Activated CD4-positive, alpha-beta T cell treated with anti-CD3 and anti-CD28 coated beads, Interleukin-10, Interleukin-2, amounts not matched to agents 100 ng/mL and 50 ng/mL, durations not matched to agents 16 hours and 8 hours (primary cell): ENCODE results near the gene ERP44.
"Not testable (repeated sequence)": the region's sequence is repeated elsewhere in the genome, so short reads cannot be mapped to it uniquely, and the experiment has no call there.

ENCODE experiments used
- DNase-seq: peaks from one replicate; pipeline ENCODE4 v3.0.0-alpha.2; 2020

Gene ERP44

DNA sequence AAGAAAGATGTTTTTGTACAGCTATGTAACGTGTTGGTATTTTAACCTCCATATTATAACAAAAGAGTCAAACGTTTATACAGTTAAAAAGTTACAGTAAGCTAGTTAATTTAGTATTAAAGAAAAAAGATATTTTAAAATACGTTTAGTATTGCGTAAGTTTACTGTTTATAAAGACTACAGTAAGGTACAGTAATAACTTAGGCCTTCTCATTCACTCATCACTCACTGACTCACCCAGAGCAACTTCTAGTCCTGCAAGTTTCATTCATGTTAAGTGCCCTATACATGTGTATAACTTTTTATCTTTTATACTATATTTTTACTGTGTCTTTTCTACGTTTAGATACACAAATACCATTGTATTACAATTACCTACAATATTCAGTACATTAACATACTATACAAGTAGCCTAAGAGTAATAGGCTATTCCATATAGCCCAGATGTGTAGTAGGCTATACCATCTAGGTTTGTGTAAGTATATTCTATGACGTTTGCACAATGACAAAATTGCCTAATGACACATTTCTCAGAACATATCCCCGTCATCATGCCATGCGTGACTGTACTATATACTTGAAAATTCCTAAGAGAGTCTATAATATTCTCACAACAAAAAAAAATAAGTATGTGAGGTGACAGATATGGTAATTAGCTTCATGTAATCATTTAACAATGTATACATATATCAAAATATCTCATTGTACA, 33.8 kb downstream of the ERP44 start:
- no peak for DNase-seq

DNA sequence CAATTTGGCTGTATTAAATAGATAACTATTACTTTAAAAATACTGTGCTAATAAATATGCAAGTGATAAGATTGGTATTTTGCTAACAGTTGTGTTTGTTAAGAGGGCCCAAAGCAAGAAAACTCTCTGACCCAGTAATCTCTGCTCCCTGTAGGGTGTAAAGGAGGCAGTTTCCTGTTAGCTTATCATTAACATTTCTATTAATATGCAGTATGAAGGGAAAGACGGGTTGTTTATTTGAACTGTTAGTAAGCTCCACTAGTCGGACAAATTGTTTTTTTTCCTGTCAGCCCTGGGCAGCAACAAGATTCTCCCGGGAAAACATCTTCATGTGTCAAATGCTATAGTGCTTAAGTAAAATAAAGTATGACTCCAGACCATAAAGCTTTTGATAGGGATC, 35.6 kb downstream of the ERP44 start:
- DNase-seq, result no peak

GRCh38 chr9:100062683-100063082, 36.1 kb downstream of the ERP44 start:
- not testable (repeated sequence) for DNase-seq

DNA sequence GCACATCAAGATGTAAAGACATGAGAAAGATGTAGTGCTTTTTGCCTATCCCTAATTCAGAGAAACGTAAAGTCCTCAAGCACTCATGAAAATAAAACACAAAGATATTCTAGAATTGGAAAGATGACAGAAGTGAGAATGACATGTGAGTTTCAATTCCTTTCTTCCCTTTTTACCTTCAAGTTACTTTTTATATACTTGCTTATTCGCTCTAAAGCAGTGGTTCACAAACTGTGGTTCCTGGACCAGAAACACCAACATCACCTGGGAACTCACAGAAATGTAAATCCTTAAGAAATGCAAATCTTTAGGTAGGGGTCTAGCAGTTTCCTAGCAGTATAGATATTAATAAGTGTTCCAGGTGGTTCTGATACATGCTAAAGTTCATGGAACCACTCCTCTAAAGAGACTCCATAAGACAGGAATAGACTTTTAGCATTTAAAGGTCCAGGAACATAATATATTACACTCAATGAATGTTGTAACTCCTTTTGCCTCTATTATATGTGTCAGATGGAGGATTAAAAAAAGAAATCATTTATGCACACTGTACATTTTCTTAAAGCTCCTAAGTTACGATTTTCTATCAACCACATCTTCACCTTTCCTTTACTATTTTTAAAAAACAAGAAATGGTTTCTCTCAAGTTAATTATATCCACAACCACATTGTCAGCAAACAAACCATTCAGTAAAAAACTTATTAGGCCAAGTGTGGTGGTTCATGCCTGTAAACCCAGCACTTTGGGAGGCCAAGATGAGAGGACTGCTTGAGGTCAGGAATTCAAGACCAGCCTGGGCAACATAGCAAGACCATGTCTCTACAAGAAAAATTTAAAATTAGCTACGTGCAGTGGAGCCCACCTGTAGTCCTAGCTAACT, 39.9 kb downstream of the ERP44 start:
- no peak for DNase-seq

DNA sequence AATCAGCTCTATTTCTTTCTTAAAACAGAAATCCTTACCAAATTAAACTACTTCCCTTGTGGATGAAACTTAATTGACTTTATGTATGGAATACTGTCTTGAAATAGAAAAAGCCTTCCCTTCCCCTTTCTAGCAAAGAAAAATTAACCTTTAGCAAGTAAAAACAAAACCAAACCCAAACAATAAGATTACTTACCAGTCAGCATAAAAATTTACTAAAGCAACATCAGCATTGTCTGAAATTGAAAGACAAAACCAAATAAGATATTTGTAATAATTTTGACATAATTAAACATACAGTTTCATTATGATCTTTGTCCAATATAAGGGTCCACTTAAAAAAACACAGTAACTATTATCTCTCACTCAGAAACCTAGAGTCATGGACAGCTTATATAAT, 41.2 kb downstream of the ERP44 start:
- DNase-seq, result no peak

DNA sequence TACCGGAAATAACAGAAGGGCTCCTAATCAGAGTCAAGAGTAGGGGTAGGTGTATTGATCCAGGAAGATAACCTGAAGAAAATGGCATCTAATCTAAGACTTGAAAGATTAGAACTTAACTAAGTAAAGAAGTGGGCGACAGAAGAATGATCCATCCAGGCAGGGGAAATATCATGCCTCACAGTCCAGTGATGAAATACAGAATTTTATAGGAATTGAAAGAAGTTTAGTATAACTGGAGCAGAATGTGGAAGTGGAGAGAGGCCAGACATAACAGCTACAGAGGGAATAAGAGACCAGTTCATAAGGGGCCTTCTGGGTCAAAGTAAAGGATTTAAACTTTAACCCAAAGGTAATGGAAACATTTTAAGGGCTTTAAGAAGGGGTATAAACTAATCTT, 42.2 kb downstream of the ERP44 start:
- no peak for DNase-seq

- no peak for DNase-seq
Measured at GRCh38 chr9:100052375-100052774, 46.4 kb downstream of the ERP44 start.

GRCh38 chr9:100049551-100049950, 49.2 kb downstream of the ERP44 start:
- no peak for DNase-seq

DNA sequence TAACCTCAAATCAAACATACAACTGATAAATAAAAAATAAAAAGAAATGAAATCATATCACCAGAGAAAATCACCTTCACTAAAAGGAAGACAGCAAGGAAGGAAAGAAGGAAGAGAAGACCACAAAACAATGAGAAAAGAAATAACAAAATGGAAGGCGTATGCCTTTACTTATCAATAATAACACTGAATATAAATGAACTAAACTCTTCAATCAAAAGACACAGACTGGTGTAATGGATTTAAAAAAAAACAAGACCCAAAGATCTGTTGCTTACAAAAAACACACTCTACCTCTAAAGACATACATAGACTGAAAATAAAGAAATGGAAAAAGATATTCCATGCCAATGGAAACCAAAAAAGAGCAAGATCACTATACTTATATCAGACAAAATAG, 60.3 kb downstream of the ERP44 start:
- no peak for DNase-seq

DNA sequence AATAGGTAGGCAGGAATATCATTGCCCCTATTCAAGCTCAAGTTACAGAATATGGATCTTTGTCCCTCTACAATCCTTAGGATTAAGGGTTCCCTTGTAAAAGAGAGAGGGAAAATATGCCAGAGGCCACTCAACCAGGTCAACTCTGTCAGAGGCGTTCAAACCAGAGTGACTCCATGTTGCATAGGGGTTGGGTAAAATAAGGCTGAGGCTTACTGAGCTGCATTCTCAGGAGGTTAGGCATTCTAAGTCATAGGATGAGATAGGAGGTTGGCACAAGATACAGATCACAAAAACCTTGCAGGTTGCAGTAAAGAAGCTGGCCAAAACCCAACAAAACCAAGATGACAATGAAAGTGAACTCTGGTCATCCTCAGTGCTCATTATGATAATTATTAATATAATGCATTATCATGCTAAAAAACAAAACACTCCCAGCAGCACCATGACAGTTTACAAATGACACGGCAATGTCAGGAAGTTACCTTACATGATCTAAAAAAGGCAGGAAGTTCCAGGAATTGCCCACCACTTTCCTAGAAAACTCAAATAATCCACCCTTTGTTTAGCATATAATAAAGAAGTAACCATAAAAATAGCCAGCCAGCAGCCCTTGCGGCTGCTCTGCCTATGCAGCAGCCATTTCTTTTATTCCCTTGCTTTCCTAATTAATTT, 64.8 kb downstream of the ERP44 start:
- no peak for DNase-seq

- DNase-seq, result no peak
Measured at GRCh38 chr9:100030548-100030947, 68.3 kb downstream of the ERP44 start.

- no peak for DNase-seq
Measured at GRCh38 chr9:100029251-100029650, 69.5 kb downstream of the ERP44 start.

GRCh38 chr9:100028201-100028784, 70.5 kb downstream of the ERP44 start:
- peak; percentile 73 for DNase-seq

- DNase-seq, result no peak
Measured at GRCh38 chr9:100027543-100027942, 71.3 kb downstream of the ERP44 start.

DNA sequence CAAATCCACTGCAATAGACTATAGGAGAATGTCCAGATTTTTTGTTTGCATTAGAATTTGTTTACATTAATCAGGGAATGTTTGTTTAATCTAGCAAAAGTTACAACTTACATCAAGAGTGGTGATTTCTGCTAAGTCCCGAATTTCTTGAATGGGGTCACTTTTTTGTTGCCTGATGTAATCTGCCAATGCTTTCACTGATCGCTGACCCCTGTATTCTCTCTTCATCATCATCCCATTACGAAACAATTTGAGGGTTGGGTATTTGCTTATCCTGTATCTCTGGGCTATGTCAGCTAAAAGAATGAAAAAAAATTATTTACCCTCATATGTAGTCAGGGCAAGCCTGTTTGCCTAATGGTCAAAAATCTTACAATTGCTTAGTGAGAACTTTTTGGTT, 76.9 kb downstream of the ERP44 start:
- no peak for DNase-seq

DNA sequence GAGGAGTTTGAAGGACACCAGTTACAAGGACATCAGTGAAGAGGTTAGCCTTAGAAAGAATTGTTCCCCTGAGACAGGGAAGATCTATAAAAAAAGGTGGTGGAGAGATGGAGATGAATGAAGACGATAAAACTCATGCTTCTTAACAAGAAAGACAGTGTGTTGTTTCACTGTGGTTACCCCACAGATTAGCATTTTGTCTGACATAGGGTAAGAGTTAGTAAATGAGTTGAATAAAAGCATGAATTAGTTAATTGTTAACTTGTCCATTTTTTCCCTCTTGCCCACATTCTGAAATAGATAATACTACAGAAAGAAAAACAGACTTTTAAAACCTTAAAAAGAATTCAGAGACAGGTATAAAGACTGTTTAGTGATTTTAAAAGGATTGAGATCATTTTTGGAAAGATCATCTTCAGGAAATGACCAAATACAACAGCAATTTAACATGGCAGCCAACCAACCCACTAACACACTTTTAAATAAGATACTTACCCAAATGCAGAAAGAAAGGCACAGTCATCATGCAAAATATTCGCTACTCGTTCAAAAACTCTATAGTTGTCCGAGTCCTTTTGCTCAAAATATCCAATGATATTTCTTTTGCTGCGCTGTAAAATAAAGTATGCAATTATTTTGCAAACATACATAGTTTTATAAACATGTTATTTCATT, 78.5 kb downstream of the ERP44 start:
- no peak for DNase-seq

DNA sequence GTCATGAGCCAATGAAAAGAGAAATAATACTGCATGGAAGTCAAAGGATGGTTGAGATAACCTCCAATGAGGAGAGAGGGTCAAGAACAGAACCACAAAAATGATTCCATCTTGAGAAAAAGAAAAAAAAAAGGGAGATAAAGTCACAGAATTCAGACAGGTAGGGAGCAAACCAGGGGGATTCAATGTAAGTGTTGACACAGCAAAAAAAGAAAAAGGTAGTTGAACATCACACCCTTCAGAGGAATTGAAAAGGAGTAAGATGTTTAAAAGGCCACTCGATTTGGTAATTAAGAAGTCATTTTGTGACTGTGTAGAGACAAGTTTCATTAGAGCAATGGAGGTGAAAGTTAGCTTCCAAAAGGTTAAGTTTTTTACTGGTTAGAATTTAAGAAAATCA, 79.3 kb downstream of the ERP44 start:
- no peak for DNase-seq

DNA sequence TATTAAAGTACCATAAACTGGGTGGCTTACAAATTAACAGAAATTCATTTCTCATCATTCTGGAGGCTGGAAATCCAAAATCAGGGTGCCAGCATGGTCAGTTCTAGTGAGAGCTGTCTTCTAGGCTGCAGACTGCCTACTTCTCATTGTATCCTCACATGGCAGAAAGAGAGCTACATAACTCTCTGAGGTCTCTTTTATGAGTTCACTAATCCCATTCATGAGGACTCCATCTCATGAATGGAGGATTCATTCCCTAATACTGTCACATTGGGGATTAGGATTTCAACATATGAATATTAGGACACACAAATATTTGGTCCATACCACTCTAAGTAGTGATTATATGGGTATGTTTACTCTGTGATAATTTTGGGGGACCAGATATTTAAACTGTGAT, 84.0 kb downstream of the ERP44 start:
- no peak for DNase-seq

DNA sequence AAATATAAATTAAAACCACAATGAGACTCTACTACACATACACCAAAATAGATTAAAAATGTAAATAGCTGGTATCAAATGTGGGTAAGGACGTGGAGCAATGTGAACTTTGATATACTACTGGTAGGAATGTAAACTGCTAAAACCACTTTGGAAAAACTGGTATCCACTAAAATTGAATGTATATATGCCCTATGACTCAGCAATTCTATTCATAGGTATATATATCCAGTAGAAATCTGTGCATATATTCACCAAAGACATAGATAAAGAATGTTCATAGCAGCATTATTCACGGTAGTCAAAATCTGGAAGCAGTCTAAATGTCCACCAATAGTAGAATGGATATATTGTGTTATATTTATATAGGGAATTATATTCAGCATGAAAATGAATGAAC, 85.2 kb downstream of the ERP44 start:
- DNase-seq, result no peak

GRCh38 chr9:100012279-100012678, 86.5 kb downstream of the ERP44 start:
- no peak for DNase-seq

DNA sequence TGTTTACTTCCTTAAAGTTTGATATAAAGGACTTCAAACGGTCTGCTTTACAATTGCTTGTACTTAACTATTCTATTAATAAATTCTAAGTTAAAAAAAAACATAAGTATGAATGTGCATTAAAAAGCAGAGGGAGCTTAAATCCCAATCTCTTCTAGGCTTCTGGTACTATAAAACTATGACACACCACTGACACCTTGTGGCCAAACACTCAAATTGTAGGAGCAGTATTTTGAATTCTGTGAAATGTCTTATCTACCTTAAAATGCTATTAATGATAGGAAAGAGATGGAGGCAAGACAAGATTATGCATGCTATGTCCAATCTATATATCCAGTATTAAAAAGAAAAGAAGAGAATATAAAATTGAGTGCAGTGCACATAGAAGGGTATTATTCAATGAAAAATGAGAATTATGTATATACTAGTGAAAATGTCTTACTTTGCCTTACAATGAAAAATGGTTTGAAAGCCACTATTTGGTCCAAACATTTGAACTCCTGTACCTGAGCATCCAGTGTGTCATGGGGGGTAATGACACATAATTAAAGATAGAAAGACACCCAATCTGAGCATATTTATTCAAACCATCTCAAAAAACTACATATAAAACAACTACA, 87.6 kb downstream of the ERP44 start:
- DNase-seq, result peak; percentile 70

GRCh38 chr9:99999797-100000196, 99.0 kb downstream of the ERP44 start:
- no peak for DNase-seq
